HG03045 (cell line): Measurements from ENCODE around the gene SYNJ2.
"Not testable (repeated sequence)": the region's sequence is repeated elsewhere in the genome, so short reads cannot be mapped to it uniquely, and the experiment has no call there.

Experiments
- ATAC-seq: cut with Tn5 transposase; IDR thresholded peaks from one replicate; pipeline ENCODE4 v1.9.1; 2021; ENCODE audit warnings: mild to moderate bottlenecking, moderate library complexity; ENCODE audit not compliant: unreplicated experiment

Gene SYNJ2

GRCh38 chr6:157981395-157982101 is at the start of gene SYNJ2:
Gene SYNJ2, plus strand, starts transcription at chr6:157981863. Its CDS starts 99 bp downstream, at chr6:157981962.
- peak; percentile 77 for ATAC-seq

GRCh38 chr6:157935786-157936185 is 45.9 kb upstream of the SYNJ2 start:
- no peak for ATAC-seq

- no peak for ATAC-seq
Observed at GRCh38 chr6:157937318-157937717, 44.3 kb upstream of the SYNJ2 start.

- no peak for ATAC-seq
Observed at GRCh38 chr6:157937916-157938315, 43.7 kb upstream of the SYNJ2 start.

- ATAC-seq: not testable (repeated sequence)
Observed at GRCh38 chr6:157940375-157941036, 41.2 kb upstream of the SYNJ2 start.

- ATAC-seq: no peak
Observed at GRCh38 chr6:157941101-157941863, 40.4 kb upstream of the SYNJ2 start.

- ATAC-seq: no peak
Observed at GRCh38 chr6:157942351-157942750, 39.3 kb upstream of the SYNJ2 start.

GRCh38 chr6:157943249-157943963 is 38.3 kb upstream of the SYNJ2 start:
- no peak for ATAC-seq

- no peak for ATAC-seq
Observed at GRCh38 chr6:157943964-157944283, 37.7 kb upstream of the SYNJ2 start.

GRCh38 chr6:157944983-157945931 is 36.4 kb upstream of the SYNJ2 start:
- ATAC-seq: no peak

- no peak for ATAC-seq
Observed at GRCh38 chr6:157946053-157946617, 35.5 kb upstream of the SYNJ2 start.

GRCh38 chr6:157946865-157947532 is 34.7 kb upstream of the SYNJ2 start:
- ATAC-seq: no peak

GRCh38 chr6:157950899-157951298 is 30.8 kb upstream of the SYNJ2 start:
- ATAC-seq: not testable (repeated sequence)

GRCh38 chr6:157951828-157952227 is 29.8 kb upstream of the SYNJ2 start:
- ATAC-seq: no peak

GRCh38 chr6:157952861-157953351 is 28.8 kb upstream of the SYNJ2 start:
- ATAC-seq: no peak

- ATAC-seq: no peak
Observed at GRCh38 chr6:157953580-157954091, 28.0 kb upstream of the SYNJ2 start.

- ATAC-seq: no peak
Observed at GRCh38 chr6:157954150-157955117, 27.2 kb upstream of the SYNJ2 start.

- ATAC-seq: no peak
Observed at GRCh38 chr6:157955675-157956074, 26.0 kb upstream of the SYNJ2 start.
